ENCODE measurements around the gene RBM47. TPM values are rescaled to one million over a fixed set of nuclear protein-coding genes. Genes with fewer than 3 reads are reported as not detected.

The RBM47 gene
- total and polyA plus RNA-seq, 2 experiments from 2014 or later, result 35.6 to 139 TPM

GRCh38 chr4:40672528-40673522, 43.2 kb upstream of the RBM47 start:
- ATAC-seq (peak; percentile 71), DNase-seq (ENCODE audit: low spot score) (peak; percentile 69)
- H3K79me2 ChIP-seq (replicated peaks; ENCODE audit: insufficient read depth), result no peaks in the 10 kb centered on the region
- no peaks in the 10 kb centered on the region for H3K36me3 ChIP-seq (ENCODE audit: insufficient read depth)
- H3K27ac ChIP-seq (ENCODE audit: low read depth), result peak overlapping the region; percentile 59
- Mint-ChIP-seq H3K4me3 (no peak overlapping the region; the same call in 2 of the 3 replicates), H3K4me1 (peaks cover 18% of the 10 kb centered on the region), H3K36me3 (ENCODE audit: low read depth) (no peaks in the 10 kb centered on the region), H3K27ac (peak overlapping the region; percentile 93), H3K27me3 (ENCODE audit: insufficient read depth, low read depth, poor library complexity) (peaks cover 2% of the 10 kb centered on the region), H3K9me3 (no peaks in the 10 kb centered on the region)
- no peaks in the 10 kb centered on the region for H4K20me1 ChIP-seq (replicated peaks; ENCODE audit: insufficient read depth)
- no peak overlapping the region for H3K4me3 ChIP-seq
- no peaks in the 10 kb centered on the region for H3K9me2 ChIP-seq (ENCODE audit: insufficient read depth)
- peaks cover 19% of the 10 kb centered on the region for H3K4me1 ChIP-seq (ENCODE audit: insufficient read depth)
- peaks cover 11% of the 10 kb centered on the region; the same call in 1 of the 2 replicates for H3F3A ChIP-seq (replicated peaks; ENCODE audit: low read depth)
- TF ChIP-seq EZH2 (IDR thresholded peaks at IDR 0.05; ENCODE audit: low read depth, unreplicated experiment) (no peak), CREB1 (CRISPR knock-in tag; IDR thresholded peaks at IDR 0.05; ENCODE audit: low read depth) (no peak), ZNF114 (CRISPR knock-in tag; IDR thresholded peaks at IDR 0.05) (no peak), STAT1 (IDR thresholded peaks at IDR 0.05; ENCODE audit: unreplicated experiment) (no peak), POLR2AphosphoS5 (IDR thresholded peaks at IDR 0.05; ENCODE audit: low read depth) (no peak), ZNF462 (CRISPR knock-in tag; IDR thresholded peaks at IDR 0.05) (no peak)
- TF ChIP-seq, protein P1, sequence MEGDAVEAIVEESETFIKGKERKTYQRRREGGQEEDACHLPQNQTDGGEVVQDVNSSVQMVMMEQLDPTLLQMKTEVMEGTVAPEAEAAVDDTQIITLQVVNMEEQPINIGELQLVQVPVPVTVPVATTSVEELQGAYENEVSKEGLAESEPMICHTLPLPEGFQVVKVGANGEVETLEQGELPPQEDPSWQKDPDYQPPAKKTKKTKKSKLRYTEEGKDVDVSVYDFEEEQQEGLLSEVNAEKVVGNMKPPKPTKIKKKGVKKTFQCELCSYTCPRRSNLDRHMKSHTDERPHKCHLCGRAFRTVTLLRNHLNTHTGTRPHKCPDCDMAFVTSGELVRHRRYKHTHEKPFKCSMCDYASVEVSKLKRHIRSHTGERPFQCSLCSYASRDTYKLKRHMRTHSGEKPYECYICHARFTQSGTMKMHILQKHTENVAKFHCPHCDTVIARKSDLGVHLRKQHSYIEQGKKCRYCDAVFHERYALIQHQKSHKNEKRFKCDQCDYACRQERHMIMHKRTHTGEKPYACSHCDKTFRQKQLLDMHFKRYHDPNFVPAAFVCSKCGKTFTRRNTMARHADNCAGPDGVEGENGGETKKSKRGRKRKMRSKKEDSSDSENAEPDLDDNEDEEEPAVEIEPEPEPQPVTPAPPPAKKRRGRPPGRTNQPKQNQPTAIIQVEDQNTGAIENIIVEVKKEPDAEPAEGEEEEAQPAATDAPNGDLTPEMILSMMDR (conservative IDR thresholded peaks at IDR 0.05; ENCODE audit: low read depth in 2 of 2), result no peak
- TF ChIP-seq, protein P2, sequence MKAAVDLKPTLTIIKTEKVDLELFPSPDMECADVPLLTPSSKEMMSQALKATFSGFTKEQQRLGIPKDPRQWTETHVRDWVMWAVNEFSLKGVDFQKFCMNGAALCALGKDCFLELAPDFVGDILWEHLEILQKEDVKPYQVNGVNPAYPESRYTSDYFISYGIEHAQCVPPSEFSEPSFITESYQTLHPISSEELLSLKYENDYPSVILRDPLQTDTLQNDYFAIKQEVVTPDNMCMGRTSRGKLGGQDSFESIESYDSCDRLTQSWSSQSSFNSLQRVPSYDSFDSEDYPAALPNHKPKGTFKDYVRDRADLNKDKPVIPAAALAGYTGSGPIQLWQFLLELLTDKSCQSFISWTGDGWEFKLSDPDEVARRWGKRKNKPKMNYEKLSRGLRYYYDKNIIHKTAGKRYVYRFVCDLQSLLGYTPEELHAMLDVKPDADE (IDR thresholded peaks at IDR 0.05), result no peak
- TF ChIP-seq, protein P3, sequence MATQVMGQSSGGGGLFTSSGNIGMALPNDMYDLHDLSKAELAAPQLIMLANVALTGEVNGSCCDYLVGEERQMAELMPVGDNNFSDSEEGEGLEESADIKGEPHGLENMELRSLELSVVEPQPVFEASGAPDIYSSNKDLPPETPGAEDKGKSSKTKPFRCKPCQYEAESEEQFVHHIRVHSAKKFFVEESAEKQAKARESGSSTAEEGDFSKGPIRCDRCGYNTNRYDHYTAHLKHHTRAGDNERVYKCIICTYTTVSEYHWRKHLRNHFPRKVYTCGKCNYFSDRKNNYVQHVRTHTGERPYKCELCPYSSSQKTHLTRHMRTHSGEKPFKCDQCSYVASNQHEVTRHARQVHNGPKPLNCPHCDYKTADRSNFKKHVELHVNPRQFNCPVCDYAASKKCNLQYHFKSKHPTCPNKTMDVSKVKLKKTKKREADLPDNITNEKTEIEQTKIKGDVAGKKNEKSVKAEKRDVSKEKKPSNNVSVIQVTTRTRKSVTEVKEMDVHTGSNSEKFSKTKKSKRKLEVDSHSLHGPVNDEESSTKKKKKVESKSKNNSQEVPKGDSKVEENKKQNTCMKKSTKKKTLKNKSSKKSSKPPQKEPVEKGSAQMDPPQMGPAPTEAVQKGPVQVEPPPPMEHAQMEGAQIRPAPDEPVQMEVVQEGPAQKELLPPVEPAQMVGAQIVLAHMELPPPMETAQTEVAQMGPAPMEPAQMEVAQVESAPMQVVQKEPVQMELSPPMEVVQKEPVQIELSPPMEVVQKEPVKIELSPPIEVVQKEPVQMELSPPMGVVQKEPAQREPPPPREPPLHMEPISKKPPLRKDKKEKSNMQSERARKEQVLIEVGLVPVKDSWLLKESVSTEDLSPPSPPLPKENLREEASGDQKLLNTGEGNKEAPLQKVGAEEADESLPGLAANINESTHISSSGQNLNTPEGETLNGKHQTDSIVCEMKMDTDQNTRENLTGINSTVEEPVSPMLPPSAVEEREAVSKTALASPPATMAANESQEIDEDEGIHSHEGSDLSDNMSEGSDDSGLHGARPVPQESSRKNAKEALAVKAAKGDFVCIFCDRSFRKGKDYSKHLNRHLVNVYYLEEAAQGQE (IDR thresholded peaks at IDR 0.05; ENCODE audit: unreplicated experiment), result no peak
- peak overlapping the region; percentile 66 for H2AFZ ChIP-seq
- H3K4me2 ChIP-seq, result peak overlapping the region; percentile 44
- H3K27me3 ChIP-seq (ENCODE audit: insufficient read depth), result no peaks in the 10 kb centered on the region

Data from GM23338 (cell line).